NCI-H146 treated with DMSO at 0.1 percent for 48 hours (cell line): ENCODE measurements around the gene STARD7.
"Not testable (repeated sequence)": the region's sequence is repeated elsewhere in the genome, so short reads cannot be mapped to it uniquely, and the experiment has no call there.

Experiments used
- DNase-seq: peaks from one replicate; lab custom pipeline; 2025; ENCODE audit not compliant: unreplicated experiment; lab: John Stamatoyannopoulos, UW

Gene STARD7

DNA sequence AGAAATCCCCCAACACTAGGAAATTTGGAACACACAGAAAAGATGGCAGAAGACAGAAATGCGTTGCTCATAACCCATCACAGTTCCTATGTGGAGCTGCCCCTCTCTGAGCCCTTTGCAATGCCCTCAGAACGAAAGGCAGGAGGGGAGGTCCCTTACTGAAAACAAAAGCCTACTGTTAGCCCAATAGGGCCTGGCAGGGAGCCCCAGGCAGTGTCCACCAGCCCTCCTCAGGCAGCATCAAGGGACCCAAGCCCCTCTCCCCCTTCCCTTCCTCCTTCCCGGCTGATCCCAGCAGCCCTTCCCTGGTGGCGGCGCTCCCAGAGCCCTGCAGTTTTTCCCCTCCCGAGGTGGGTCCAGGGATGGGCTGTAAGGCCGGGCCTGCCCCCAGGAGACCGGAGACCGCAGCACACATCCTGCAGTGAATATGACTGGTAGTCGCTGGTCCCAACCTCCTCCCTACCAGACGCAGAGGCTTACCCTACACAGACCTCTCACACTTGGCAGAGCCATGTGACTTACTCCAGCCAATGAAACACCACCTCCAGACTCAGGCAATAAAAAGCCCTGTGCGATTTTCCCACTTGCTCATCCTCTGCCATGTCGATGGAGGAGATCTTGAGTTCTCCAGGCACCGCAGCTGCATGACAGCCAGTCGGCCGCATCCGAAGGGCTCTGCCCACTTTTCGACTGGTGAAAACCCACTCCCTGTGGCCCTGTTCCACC is 44.0 kb downstream of the STARD7 start:
- DNase-seq, result no peak

DNA sequence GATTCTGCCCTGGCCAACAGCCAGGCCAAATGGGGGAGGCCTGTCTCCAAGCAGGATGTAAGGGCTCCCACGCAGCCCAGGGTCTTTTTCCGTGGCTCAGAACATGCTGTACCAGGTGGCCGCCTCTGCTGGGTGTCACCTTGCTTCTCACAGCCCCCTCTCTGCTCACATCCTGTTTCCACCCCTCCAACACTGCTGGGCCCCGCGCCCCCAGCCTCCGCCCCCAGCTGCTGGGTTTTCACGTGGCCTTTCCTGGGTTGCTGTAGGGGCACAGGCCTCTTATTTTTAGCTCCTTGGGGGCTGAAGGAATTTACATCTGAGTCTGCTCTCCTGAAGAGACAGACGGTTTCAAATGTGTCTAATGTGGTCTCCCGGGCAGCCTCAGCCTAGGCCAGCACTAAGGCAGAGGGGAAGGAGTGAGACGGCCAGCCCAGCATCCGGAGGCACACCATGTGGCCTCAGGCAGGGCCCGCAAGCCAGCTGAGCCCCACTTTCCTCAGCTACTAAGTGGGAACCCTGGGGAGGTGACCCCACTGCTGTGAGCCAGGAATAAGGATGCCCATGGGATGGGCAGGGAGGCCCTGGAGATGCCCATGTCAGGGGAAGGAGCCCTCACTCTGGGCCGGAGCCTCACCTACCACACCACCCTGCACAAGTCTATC is 44.7 kb downstream of the STARD7 start:
- DNase-seq, result no peak

DNA sequence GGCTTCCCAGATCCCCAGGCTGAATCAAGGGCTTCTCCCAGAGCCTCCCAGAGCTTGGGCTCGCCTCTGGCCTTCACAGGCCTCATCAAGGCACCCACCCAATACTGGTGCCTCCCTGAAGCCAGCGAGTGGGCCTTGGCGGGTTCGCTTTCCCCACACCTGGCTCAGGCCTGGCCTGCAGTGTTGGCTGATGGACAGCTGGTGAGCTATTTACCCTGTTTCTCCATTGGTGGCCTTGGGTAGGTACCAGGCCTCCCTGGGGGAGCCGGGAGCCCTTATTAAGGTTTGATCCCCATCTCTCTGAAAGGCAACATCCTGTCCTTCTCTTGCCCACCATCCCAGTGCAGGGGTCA is 45.2 kb downstream of the STARD7 start:
- no peak for DNase-seq

DNA sequence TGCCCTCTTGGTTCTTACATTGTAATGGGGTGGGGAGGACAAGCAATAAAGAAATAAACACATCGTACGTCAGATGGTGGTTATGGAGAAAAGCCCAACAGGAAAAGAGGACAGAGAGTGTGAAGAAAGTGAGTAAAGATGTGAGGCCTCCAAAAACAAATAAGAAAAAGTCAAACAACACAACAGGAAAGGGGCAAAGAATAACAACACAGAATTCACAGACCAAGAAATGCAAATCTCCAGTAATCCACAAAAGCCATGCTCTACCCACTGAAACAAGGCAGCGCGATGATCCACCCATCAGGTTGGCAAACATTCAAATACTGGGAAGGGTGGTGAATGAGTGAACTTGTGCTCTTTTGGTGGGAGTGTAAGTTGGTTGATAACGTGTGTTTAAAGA is 46.7 kb downstream of the STARD7 start:
- DNase-seq, result no peak

GRCh38 chr2:96160366-96160765 is 48.3 kb downstream of the STARD7 start:
- not testable (repeated sequence) for DNase-seq

DNA sequence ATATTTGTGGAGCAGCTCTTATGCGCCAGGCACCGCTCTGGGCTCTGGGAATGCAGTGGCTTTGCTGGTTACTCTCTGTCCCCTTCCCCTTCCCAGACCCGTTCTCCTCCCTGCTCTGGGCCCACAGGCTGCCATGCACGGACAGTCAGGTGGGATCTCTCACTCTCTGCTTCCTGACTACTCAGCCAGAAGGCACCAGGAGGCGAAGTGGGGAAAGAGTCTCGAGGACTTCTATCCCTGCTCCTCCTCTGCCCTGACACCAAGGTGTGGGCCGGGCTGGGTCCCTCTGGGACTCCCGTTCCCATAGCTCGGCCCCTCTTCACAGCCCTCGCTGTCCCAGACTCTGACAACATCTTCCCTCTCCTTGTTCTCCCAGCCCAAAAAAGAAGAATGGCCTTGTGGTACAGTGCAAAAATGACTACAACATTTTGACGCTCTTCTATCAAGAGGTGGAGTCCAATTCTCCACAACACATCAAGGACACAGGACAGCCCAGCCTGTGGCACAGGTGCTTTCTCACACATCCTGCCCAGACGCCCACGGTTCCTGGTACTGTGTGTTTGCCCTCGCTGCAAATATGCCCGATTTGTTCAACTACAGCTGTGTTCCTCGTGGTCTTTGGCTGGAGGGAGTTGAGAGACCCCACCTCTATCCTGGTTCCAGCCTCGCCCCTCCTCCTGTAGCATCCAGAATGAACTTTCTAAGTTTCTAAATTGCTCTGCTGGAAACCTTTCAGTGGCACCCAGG is 49.4 kb downstream of the STARD7 start:
- DNase-seq, result no peak

GRCh38 chr2:96158554-96158940 is 50.1 kb downstream of the STARD7 start:
- no peak for DNase-seq

DNA sequence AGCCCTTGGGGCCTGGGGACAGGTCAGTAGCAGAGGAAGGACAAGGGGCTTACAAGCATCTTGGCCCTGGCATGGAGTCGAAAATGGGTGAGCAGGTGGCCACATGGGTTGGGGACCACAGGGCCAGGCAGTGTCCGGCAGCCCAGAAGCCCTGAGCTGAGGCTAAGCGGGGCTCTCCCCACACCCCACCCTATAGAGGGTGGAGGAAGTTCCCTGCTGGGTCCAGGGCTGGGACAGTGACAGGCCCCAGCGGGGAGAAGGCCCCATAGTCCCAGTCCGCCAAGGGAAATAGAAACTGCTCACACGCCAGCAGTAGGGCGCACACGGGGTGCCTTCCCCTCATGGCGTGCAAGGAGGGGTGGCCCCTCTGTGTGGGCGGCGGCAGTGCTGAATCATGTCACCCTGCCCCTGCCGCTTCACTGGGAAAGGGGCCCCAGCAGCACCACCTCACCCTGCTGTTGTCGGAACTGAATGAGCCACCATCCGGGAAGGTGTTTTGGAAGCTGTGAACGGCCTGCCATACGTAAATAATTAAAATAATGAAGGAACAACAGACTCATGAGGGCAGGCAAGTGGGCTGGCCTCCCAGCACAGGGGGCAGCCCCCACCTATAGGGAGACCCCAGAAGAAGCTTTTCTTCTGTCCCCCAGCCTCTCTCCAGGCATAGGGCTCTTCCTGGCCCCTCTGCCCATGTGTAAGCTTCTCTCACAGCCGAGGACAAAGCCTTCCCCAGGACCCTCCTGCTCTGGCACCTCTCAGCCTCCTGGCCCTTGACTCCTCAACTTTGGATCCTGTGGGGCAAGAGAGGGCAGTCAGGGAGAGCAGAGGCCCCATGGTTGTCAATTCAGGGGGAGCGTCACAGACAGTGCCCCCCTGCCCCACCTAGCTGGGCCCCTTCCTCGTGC is 50.7 kb downstream of the STARD7 start:
- no peak for DNase-seq

DNA sequence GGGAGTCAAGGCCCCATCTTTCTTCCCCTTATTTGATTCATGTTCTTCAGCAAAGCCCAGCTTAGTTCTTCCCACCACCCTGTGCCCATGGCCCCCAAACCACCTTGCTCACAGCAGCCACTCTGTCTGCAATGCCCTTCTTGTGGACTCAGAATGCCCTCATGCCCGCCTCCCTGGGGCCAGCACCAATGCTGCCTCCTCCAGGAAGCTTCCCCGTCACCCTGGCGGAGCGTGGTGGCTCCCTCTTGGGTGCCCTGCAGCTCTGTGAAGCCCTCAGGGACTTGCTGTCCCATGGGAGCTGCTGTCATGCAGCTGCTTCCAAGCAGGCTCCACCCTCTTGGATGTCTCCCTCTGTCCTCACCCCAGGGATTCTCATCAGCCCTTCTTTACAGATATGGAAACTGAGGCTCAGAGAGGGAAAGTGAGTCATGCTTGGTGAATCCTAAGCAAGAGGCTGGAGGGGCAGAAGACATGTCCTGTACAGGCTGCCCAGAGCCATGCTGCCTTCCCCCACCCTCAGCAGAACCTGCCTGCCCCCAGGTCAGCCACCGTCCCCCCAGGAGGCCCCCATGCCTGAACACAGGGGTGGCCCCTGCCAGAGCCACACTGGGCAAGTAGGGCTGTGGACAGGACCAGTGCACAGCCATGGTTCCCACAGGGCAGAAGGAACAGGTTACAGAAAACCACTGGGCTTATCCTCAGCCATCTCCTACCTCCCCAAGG is 51.5 kb downstream of the STARD7 start:
- DNase-seq, result no peak

GRCh38 chr2:96156011-96156820 is 52.4 kb downstream of the STARD7 start:
- no peak for DNase-seq

DNA sequence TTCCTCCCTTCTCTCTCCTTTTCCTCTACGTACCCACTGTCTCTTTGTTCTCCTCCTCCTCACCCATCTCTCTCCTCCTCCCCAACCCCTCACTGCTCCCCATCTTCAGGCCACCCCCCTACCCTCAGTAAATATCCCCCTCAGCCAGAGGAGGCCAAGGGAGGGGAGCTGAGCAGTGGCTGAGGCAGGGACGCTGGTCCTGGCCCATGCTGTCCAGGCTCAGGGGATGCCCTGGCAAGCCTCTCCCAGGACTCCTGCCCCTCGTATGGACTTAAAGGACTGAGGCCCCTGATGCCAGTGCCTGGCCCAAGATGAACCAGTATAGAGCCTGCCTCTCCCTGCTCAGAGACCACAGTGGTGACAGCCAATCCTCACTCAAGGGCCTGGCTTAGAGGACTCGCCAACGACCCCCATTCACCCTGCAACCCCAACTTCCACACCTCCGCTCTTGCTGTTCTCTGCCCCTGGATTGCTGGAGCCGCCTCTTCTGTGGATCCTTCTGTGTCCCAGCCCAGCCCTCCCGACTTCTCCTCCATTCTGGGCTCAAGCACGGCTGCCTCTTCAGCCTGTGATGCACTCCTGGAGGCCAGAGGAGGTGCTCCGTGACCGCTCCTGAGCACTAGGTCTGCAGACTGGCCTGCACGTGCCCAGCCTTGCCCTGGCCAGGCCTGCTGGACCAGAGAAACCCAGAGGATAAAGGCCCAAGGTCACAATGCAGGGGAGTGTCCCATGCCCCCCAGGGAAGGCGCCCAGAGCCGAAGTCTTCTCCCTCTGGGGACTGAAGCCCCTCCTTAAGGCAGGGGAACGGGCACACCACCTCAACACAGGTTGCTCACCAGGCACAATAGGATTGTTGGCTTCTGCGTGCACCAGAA is 53.9 kb downstream of the STARD7 start:
- DNase-seq, result no peak

DNA sequence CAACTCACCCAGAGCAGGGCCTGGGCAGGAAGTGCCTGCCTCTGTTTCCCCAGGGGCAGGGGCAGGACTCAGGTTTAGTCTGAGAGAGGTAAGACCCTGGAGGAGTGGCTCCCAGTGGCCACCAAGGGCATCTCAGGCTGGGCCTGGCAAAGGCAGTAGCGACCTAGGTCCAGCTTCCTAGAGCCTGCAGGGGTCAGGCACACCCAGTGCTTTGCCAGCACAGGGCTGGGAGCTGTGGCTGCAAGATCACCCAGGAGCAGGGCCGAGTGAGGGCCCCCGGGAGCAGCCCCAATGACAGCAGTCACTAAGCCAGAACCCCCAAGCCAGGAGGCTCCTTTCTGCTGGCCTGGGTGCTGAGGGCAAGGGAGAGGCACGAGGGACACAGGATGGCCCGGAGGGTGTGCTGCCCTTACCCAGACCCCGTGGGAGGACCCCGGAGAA is 54.6 kb downstream of the STARD7 start:
- no peak for DNase-seq

DNA sequence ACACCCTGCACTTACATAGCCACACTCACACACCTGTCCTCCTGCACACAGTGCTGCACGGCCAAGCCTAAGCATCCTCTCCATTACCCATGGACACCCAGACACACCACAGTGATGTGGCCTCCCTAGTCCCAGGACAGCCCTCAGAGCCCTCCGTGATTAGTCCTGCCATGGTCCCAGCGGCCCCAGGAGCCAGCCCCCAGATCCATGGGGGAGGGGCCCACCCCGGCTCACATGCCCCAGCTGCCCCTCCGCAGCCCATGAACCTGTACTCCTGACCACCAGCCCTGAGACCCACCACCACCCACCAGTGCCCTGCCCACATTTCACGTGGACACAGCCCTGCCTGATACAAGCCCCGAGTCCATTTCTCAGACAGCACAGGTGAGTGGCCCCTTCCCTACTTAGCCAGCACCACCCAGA is 55.3 kb downstream of the STARD7 start:
- DNase-seq, result no peak

GRCh38 chr2:96152304-96153161 is 56.1 kb downstream of the STARD7 start:
- DNase-seq, result no peak

GRCh38 chr2:96151595-96152303 is 56.9 kb downstream of the STARD7 start:
- DNase-seq, result no peak

- DNase-seq, result no peak
Measured at GRCh38 chr2:96150791-96151594, 57.6 kb downstream of the STARD7 start.
